ENCODE data around the gene SYK. TPM values are rescaled to one million over a fixed set of nuclear protein-coding genes. Genes with fewer than 3 reads are reported as not detected.
"Not testable (repeated sequence)": the region's sequence is repeated elsewhere in the genome, so short reads cannot be mapped to it uniquely, and the experiment has no call there.

The SYK gene
- total and polyA plus RNA-seq, 2 experiments from 2014 or later = not detected

DNA sequence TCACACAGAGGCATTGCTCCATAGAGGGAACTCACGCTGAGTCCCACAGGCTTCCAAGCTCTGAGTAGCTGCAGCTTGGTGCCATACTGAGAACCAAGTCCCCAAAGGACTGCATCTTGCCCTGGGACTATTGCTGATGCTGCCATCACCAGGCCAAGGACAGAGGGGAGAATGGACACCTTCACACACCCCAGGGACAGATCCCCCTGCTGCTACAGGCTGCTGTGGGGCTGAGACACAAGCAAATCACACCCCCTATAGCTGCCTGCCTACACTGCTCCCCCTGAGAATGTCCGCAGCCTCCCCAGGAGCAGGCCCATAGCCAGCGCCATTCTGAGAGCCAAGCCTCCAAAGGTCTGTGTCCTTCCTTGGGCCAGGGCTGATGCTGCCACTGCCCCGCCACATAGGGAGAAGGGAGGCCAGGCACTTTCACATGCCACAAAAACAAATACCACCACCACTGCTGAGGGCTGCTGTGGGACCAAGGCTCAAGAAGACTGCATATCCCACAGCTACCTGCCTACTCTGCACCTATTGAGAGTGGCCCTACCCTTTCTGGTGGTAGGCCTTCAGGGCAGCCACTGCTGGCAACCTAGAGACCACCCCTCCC, 81.5 kb downstream of the SYK start:
- H3K4me1 ChIP-seq (ENCODE audit: low read depth) = no peaks in the 10 kb centered on the region
- no peaks in the 10 kb centered on the region for H3K27me3 ChIP-seq
- H3K27ac ChIP-seq = no peak overlapping the region
- TF ChIP-seq, protein P1, sequence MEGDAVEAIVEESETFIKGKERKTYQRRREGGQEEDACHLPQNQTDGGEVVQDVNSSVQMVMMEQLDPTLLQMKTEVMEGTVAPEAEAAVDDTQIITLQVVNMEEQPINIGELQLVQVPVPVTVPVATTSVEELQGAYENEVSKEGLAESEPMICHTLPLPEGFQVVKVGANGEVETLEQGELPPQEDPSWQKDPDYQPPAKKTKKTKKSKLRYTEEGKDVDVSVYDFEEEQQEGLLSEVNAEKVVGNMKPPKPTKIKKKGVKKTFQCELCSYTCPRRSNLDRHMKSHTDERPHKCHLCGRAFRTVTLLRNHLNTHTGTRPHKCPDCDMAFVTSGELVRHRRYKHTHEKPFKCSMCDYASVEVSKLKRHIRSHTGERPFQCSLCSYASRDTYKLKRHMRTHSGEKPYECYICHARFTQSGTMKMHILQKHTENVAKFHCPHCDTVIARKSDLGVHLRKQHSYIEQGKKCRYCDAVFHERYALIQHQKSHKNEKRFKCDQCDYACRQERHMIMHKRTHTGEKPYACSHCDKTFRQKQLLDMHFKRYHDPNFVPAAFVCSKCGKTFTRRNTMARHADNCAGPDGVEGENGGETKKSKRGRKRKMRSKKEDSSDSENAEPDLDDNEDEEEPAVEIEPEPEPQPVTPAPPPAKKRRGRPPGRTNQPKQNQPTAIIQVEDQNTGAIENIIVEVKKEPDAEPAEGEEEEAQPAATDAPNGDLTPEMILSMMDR (IDR thresholded peaks at IDR 0.05; ENCODE audit: low read depth, low read length) = no peak
- no peaks in the 10 kb centered on the region for H3K9me3 ChIP-seq (ENCODE audit: low read depth)
- H3K36me3 ChIP-seq = no peaks in the 10 kb centered on the region
- DNase-seq (ENCODE audit: low read depth in 1 of 2, low spot score in 1 of 2) = no peak
- H3K4me3 ChIP-seq = no peak overlapping the region

- Histone ChIP-seq H3K27ac (no peak overlapping the region), H3K4me1 (ENCODE audit: low read depth) (no peaks in the 10 kb centered on the region), H3K27me3 (no peaks in the 10 kb centered on the region), H3K9me3 (ENCODE audit: low read depth) (no peaks in the 10 kb centered on the region), H3K4me3 (no peak overlapping the region), H3K36me3 (no peaks in the 10 kb centered on the region)
- DNase-seq (ENCODE audit: low read depth in 1 of 2, low spot score in 1 of 2) = no peak
- TF ChIP-seq, protein P1 (IDR thresholded peaks at IDR 0.05; ENCODE audit: low read depth, low read length) = no peak
Observed at GRCh38 chr9:90883661-90884060, 82.0 kb downstream of the SYK start.

DNA sequence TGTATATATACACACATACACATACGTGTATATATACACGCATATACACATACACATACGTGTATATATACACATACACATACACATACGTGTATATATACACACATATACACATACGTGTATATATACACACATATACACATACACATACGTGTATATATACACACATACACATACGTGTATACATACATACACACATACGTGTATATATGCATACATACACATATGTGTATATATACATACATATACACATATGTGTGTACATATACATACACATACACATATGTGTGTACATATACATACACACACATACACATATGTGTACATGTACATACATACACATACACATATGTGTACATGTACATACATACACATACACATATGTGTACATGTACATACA, 82.6 kb downstream of the SYK start:
- no peaks in the 10 kb centered on the region for H3K36me3 ChIP-seq
- H3K27ac ChIP-seq = no peak overlapping the region
- no peaks in the 10 kb centered on the region for H3K4me1 ChIP-seq (ENCODE audit: low read depth)
- H3K9me3 ChIP-seq (ENCODE audit: low read depth) = no peaks in the 10 kb centered on the region
- TF ChIP-seq, protein P1 (IDR thresholded peaks at IDR 0.05; ENCODE audit: low read depth, low read length) = no peak
- no peak overlapping the region for H3K4me3 ChIP-seq
- H3K27me3 ChIP-seq = no peaks in the 10 kb centered on the region
- DNase-seq (ENCODE audit: low read depth in 1 of 2, low spot score in 1 of 2) = no peak

DNA sequence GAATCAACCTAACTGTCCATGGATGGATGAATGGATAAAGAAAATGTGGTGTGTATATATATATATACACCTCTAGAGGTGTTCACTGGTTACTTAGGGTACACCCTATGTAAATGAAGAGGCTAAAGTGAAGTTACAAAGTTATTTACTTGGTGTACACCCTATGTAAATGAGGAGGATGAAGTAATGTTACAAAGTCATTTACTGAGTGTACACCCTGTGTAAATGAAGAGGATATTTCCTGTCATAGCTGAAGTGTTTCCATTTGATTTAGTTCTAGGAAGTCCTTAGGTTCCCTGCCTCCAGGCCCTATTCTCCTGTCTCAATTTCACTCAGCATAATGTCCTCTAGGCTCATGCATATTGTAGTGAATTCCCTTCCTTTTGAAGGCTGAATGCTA, 85.2 kb downstream of the SYK start:
- H3K4me1 ChIP-seq (ENCODE audit: low read depth); DNase-seq (ENCODE audit: low read depth in 1 of 2, low spot score in 1 of 2); H3K36me3 ChIP-seq; H3K4me3 ChIP-seq; H3K27me3 ChIP-seq; H3K9me3 ChIP-seq (ENCODE audit: low read depth); H3K27ac ChIP-seq: not testable (repeated sequence)

DNA sequence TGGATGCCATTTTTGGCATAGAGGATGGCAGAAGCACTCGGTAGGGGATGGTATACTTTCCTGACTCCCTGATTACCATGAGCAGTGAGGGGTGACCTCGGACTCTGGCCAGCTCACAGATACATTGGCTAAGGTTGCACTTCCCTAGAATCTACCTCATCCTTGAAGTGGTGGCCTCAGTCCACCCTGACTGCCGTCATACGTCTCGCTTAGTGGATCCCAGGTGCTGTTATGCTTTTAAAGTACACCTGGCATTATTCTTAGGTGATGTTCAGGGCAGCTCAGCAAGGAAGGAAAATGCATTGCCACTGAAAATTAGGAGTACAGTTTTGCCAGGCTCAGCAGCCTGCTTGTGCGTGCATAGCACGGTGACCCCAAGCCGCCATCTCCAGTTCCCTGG, 87.3 kb downstream of the SYK start:
- H3K4me3 ChIP-seq = no peak overlapping the region
- no peaks in the 10 kb centered on the region for H3K36me3 ChIP-seq
- H3K27ac ChIP-seq = no peak overlapping the region
- H3K27me3 ChIP-seq = no peaks in the 10 kb centered on the region
- no peaks in the 10 kb centered on the region for H3K9me3 ChIP-seq (ENCODE audit: low read depth)
- no peak for DNase-seq (ENCODE audit: low read depth in 1 of 2, low spot score in 1 of 2)
- TF ChIP-seq, protein P1 (IDR thresholded peaks at IDR 0.05; ENCODE audit: low read depth, low read length) = no peak
- H3K4me1 ChIP-seq (ENCODE audit: low read depth) = no peaks in the 10 kb centered on the region

DNA sequence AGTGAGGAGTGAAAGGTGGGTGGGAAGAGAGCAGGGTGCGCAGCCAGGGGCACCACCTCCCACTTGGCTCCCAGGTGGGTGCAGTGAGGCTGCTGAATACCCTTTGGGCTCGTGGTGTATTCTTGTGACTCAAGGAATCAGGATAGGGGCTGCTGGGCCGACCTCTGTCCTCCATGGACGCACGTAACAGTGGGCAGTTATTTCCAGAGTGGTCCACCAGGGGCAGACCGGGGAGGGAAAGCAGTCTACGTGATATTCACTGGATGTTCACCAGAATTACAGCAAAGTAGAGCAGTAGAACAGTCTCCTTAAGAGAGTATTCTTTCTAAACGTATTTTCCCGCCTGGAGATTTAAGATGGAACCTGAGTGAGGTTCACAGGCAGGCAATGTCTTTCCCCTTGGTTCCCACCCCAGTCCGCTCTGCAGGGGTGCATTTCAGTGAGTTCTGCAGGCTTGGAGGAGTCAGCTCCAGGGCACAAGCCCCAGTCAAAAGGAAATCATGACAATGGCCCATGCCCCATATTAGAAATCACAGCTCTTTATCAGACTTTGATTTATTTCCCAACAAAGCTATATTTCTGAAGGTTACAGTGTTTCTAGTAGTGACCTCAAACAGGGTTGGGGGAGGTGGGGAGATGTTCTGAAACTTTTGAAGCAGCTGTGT, 88.7 kb downstream of the SYK start:
- H3K4me3 ChIP-seq = no peak overlapping the region
- no peaks in the 10 kb centered on the region for H3K36me3 ChIP-seq
- TF ChIP-seq, protein P1 (IDR thresholded peaks at IDR 0.05; ENCODE audit: low read depth, low read length) = peak; percentile 11
- no peaks in the 10 kb centered on the region for H3K27me3 ChIP-seq
- peak in 1 of 2 donors; percentile 27 for DNase-seq (ENCODE audit: low read depth in 1 of 2, low spot score in 1 of 2)
- no peaks in the 10 kb centered on the region for H3K4me1 ChIP-seq (ENCODE audit: low read depth)
- no peaks in the 10 kb centered on the region for H3K9me3 ChIP-seq (ENCODE audit: low read depth)
- H3K27ac ChIP-seq = no peak overlapping the region
